PC-3 (cell line): ENCODE data around the gene DNAH2. TPM values are rescaled to one million over a fixed set of nuclear protein-coding genes. Genes with fewer than 3 reads are reported as not detected.

Experiments used
- ATAC-seq: fragments of 200-7000 bp; cut with Tn5 transposase; 2 replicates; pipeline ENCODE4 v1.9.1; 2020; ENCODE audit warnings: mild to moderate bottlenecking, moderate library complexity
- BruUV-seq: library from RNA; stranded (reverse); fragments of 400-500 nt; replicated peaks from 2 replicates; lab custom pipeline; 2021; lab: Mats Ljungman, UMichigan
- CTCF ChIA-PET: fragments of 300-600 bp; sonication (Branson Sonifier 250); formaldehyde crosslinking; loops from one replicate; lab custom pipeline; 2022; ENCODE audit warnings: antibody characterized with exemption; lab: Charles Lee
- POLR2A ChIA-PET: fragments of 300-600 bp; sonication (Branson Sonifier 250); formaldehyde crosslinking; loops from one replicate; lab custom pipeline; 2022; ENCODE audit warnings: antibody characterized with exemption; ENCODE audit not compliant: unreplicated experiment; lab: Charles Lee
- DNase-seq: peaks from one replicate; pipeline ENCODE4 v3.0.0-alpha.2; 2015
- H2AFZ ChIP-seq: fragments of 300-600 bp; sonication (generic); 2 replicates; pipeline ENCODE4 v1.6.0; 2016; ENCODE audit warnings: antibody characterized with exemption, low read length
- H3F3A ChIP-seq: fragments of 300-600 bp; sonication (generic); one replicate; pipeline ENCODE4 v1.6.0; 2017; ENCODE audit warnings: antibody characterized with exemption, low read length, control low read depth, mild to moderate bottlenecking; ENCODE audit not compliant: unreplicated experiment
- H3K27ac ChIP-seq: fragments of 300-600 bp; sonication (generic); 2 replicates; pipeline ENCODE4 v1.5.1; 2016; ENCODE audit warnings: mild to moderate bottlenecking, low read length
- H3K27me3 ChIP-seq: fragments of 300-600 bp; sonication (generic); 2 replicates; pipeline ENCODE4 v1.6.1; 2016; ENCODE audit warnings: low read length, mixed read lengths
- H3K36me3 ChIP-seq: fragments of 300-600 bp; sonication (generic); 2 replicates; pipeline ENCODE4 v1.6.1; 2016; ENCODE audit warnings: low read depth, mixed run types, low read length, mixed read lengths
- H3K4me1 ChIP-seq: fragments of 300-600 bp; sonication (generic); 2 replicates; pipeline ENCODE4 v1.5.1; 2016; ENCODE audit warnings: low read length; ENCODE audit not compliant: insufficient read depth
- H3K4me2 ChIP-seq: fragments of 300-600 bp; sonication (generic); 2 replicates; pipeline ENCODE4 v1.6.0; 2016; ENCODE audit warnings: low read length
- H3K4me3 ChIP-seq: fragments of 300-600 bp; sonication (generic); 2 replicates; pipeline ENCODE4 v1.5.1; 2016; ENCODE audit warnings: mild to moderate bottlenecking, low read length, mixed read lengths
- H3K79me2 ChIP-seq: fragments of 300-600 bp; sonication (generic); 2 replicates; pipeline ENCODE4 v1.6.1; 2017; ENCODE audit warnings: low read length, mixed read lengths
- H3K9ac ChIP-seq: fragments of 300-600 bp; sonication (generic); 2 replicates; pipeline ENCODE4 v1.6.0; 2016; ENCODE audit warnings: mild to moderate bottlenecking, low read length
- H3K9me2 ChIP-seq: fragments of 300-600 bp; sonication (generic); replicated peaks from 2 replicates; pipeline ENCODE4 v1.6.1; 2016; ENCODE audit warnings: mixed run types, low read length, mixed read lengths
- H3K9me3 ChIP-seq: fragments of 300-600 bp; sonication (generic); 2 replicates; pipeline ENCODE4 v1.6.1; 2016; ENCODE audit warnings: low read length, mixed read lengths
- H4K20me1 ChIP-seq: fragments of 300-600 bp; sonication (generic); 2 replicates; pipeline ENCODE4 v1.6.1; 2016; ENCODE audit warnings: low read length, mixed read lengths
- CTCF ChIP-seq: fragments of 300-600 bp; sonication (generic); conservative IDR thresholded peaks from 2 replicates; pipeline ENCODE4 v1.5.1; 2017; ENCODE audit warnings: antibody characterized with exemption, low read depth, mild to moderate bottlenecking, low read length
- EZH2 ChIP-seq: fragments of 300-600 bp; sonication (generic); IDR thresholded peaks from one replicate; pipeline ENCODE4 v1.6.1; 2017; ENCODE audit warnings: antibody characterized with exemption, mild to moderate bottlenecking, low read length; ENCODE audit not compliant: unreplicated experiment
- EZH2phosphoT487 ChIP-seq: fragments of 300-600 bp; sonication (generic); IDR thresholded peaks from 2 replicates; pipeline ENCODE4 v1.6.1; 2018; ENCODE audit warnings: mild to moderate bottlenecking, antibody characterized with exemption, low read length, borderline replicate concordance
- intact Hi-C: fragments of 100-400 bp; cut with micrococcal nuclease; formaldehyde crosslinking; loops from 2 replicates; pipeline ENCODE4 v1.9.0; 2023
- total RNA-seq: library from RNA; depleted of rRNA; stranded (reverse); fragments of >200 nt; gene quantifications from 2 replicates; pipeline ENCODE4 v1.2.3, GENCODE V29; 2014

DNAH2 gene
- total RNA-seq, 1 experiment from 2014 or later: 0.62 TPM

DNA sequence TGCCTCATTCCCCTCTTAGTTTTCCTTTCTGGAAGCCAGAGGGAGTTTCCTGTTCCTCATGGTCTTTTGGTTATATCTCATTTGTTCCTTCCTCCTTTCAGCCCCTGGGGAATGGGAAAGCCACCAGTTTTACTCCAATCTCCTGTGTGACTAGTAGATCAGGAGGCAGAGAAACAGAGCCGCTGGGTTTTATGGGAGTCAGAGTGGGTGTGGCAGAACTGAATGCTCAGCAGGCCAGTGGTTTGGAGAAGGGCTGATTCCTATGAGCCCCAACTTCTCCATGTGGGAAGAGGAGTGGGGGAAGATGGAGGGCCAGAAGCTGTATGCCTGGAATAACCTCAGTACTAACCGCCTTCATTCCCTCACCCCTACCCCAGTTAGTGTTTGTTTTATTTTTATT, 4.1 kb downstream of the DNAH2 start:
- H3K36me3 ChIP-seq: no peaks in the 10 kb centered on the region
- peaks cover 2% of the 10 kb centered on the region for H3K4me1 ChIP-seq
- H3K79me2 ChIP-seq: no peaks in the 10 kb centered on the region
- ChIA-PET CTCF (no interaction called here), POLR2A (no interaction called here)
- H3K9me2 ChIP-seq: no peaks in the 10 kb centered on the region
- no peak overlapping the region for H3K4me3 ChIP-seq
- H4K20me1 ChIP-seq: no peaks in the 10 kb centered on the region
- TF ChIP-seq EZH2 (no peak), CTCF (no peak), EZH2phosphoT487 (no peak)
- no peak overlapping the region for H3K27ac ChIP-seq
- H3K27me3 ChIP-seq: no peaks in the 10 kb centered on the region
- no peaks in the 10 kb centered on the region for H3F3A ChIP-seq
- intact Hi-C loops: no loop called here
- H3K9me3 ChIP-seq: no peaks in the 10 kb centered on the region
- no peak overlapping the region for H3K9ac ChIP-seq
- no peak overlapping the region for H2AFZ ChIP-seq
- no TSS peak for BruUV-seq
- DNase-seq: no peak
- ATAC-seq: no peak
- no peak overlapping the region for H3K4me2 ChIP-seq

DNA sequence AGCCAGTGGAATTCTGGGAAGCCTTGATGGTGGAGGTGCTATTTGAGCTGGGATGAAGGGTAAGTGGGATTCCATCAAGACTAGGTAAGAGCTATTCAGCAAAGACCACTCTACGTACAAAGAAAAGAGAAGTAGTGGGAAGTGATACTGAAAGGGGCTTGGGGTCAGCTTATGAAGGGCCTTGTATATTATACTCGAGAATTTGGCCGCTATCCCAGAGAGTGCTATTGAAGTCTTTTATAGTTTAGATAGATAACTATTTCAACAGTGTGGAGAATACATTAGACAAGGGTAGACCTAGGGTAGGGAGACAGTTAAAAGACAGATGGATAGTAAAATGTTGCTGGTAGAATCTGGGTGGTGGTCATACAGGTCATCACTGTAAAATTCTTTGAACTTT, 10.3 kb downstream of the DNAH2 start:
- no peaks in the 10 kb centered on the region for H4K20me1 ChIP-seq
- no peak for TF ChIP-seq EZH2
- TF ChIP-seq EZH2phosphoT487: no peak
- TF ChIP-seq CTCF: no peak
- H3K27me3 ChIP-seq: no peaks in the 10 kb centered on the region
- H3K9me3 ChIP-seq: no peaks in the 10 kb centered on the region
- intact Hi-C loops: no loop called here
- no peaks in the 10 kb centered on the region for H3K4me1 ChIP-seq
- no peak overlapping the region for H2AFZ ChIP-seq
- H3K36me3 ChIP-seq: no peaks in the 10 kb centered on the region
- no peaks in the 10 kb centered on the region for H3F3A ChIP-seq
- no peak overlapping the region for H3K9ac ChIP-seq
- H3K27ac ChIP-seq: no peak overlapping the region
- CTCF ChIA-PET: no interaction called here
- H3K79me2 ChIP-seq: no peaks in the 10 kb centered on the region
- no peak for ATAC-seq
- no peak for DNase-seq
- no peak overlapping the region for H3K4me3 ChIP-seq
- POLR2A ChIA-PET: no interaction called here
- H3K9me2 ChIP-seq: no peaks in the 10 kb centered on the region
- BruUV-seq: no TSS peak
- no peak overlapping the region for H3K4me2 ChIP-seq

DNA sequence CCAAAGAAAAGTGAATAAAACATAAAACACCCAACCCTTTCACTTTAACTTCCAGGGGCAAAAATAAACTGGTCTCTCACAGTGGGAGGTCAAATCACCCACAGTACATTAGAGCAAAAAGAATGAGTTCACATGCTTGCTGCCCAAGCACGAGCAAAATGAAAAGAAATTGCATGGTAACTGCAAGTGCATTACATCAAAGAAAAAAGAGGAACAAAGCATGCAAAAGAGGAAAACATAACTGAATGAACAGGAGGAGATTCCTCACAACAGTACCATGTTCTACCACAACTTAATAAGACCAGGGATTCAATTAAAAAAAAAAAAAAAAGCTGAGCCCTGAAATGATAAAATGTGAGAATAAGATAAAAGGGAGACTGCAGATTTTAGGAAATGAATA, 12.3 kb downstream of the DNAH2 start:
- Histone ChIP-seq H3K36me3 (no peaks in the 10 kb centered on the region), H3F3A (no peaks in the 10 kb centered on the region), H3K4me1 (no peaks in the 10 kb centered on the region), H3K4me2 (no peak overlapping the region), H2AFZ (no peak overlapping the region), H3K4me3 (no peak overlapping the region), H3K9ac (no peak overlapping the region), H3K79me2 (no peaks in the 10 kb centered on the region), H3K27ac (no peak overlapping the region), H3K27me3 (no peaks in the 10 kb centered on the region), H3K9me2 (no peaks in the 10 kb centered on the region), H3K9me3 (no peaks in the 10 kb centered on the region), H4K20me1 (no peaks in the 10 kb centered on the region)
- no peak for ATAC-seq
- DNase-seq: no peak
- POLR2A ChIA-PET: no interaction called here
- BruUV-seq: no TSS peak
- no peak for TF ChIP-seq EZH2phosphoT487
- no peak for TF ChIP-seq CTCF
- TF ChIP-seq EZH2: no peak
- CTCF ChIA-PET: no interaction called here
- intact Hi-C loops: no loop called here
